SU-DHL-6 (cell line): ENCODE data around the gene ZC3H14.

ENCODE experiments used
- H2AFZ ChIP-seq: fragments of 200-600 bp; sonication (generic); 2 replicates; pipeline ENCODE4 v1.6.1; 2014; ENCODE audit warnings: low read depth, mild to moderate bottlenecking, moderate library complexity, mixed read lengths, antibody characterized with exemption, low read length; ENCODE audit not compliant: severe bottlenecking
- H3F3A ChIP-seq: fragments of 200-600 bp; shearing (Covaris generic); 2 replicates; pipeline ENCODE4 v1.6.0; 2016; ENCODE audit warnings: antibody characterized with exemption, mild to moderate bottlenecking; ENCODE audit not compliant: insufficient read depth
- H3K27ac ChIP-seq: fragments of 200-600 bp; sonication (generic); 2 replicates; pipeline ENCODE4 v1.5.1; 2016; ENCODE audit warnings: low read depth, mild to moderate bottlenecking, low read length, moderate library complexity, mixed read lengths
- H3K27me3 ChIP-seq: fragments of 200-600 bp; sonication (generic), shearing (Covaris generic); 2 replicates; pipeline ENCODE4 v1.6.0; 2014; ENCODE audit warnings: mild to moderate bottlenecking, low read length
- H3K36me3 ChIP-seq: fragments of 200-600 bp; sonication (generic); 2 replicates; pipeline ENCODE4 v1.6.1; 2014; ENCODE audit warnings: mild to moderate bottlenecking, low read length, mixed read lengths
- H3K4me2 ChIP-seq: fragments of 300-600, 200-600 bp; shearing (Covaris generic), sonication (generic); 2 replicates; pipeline ENCODE4 v1.6.0; 2014; ENCODE audit warnings: low read length, low read depth, mild to moderate bottlenecking; ENCODE audit not compliant: poor library complexity, severe bottlenecking
- H3K4me3 ChIP-seq: fragments of 200-600 bp; sonication (generic); 2 replicates; pipeline ENCODE4 v1.5.1; 2014; ENCODE audit warnings: antibody characterized with exemption, low read length, mild to moderate bottlenecking, mixed read lengths; ENCODE audit not compliant: insufficient read depth, poor library complexity, severe bottlenecking
- H3K79me2 ChIP-seq: fragments of 200-600 bp; sonication (generic); 2 replicates; pipeline ENCODE4 v1.6.1; 2014; ENCODE audit warnings: mild to moderate bottlenecking, low read length, moderate library complexity; ENCODE audit not compliant: insufficient read depth
- H3K9ac ChIP-seq: fragments of 200-600 bp; sonication (generic); 2 replicates; pipeline ENCODE4 v1.7.0; 2014; ENCODE audit warnings: mild to moderate bottlenecking, low read length
- H3K9me2 ChIP-seq: fragments of 200-600 bp; sonication (generic); replicated peaks from 2 replicates; pipeline ENCODE4 v1.6.1; 2014; ENCODE audit warnings: low read length; ENCODE audit not compliant: insufficient read depth
- H3K9me3 ChIP-seq: fragments of 200-600 bp; sonication (generic); 2 replicates; pipeline ENCODE4 v1.6.1; 2014; ENCODE audit warnings: low read length, mixed read lengths; ENCODE audit not compliant: insufficient read depth
- H4K20me1 ChIP-seq: fragments of 200-600 bp; sonication (generic); 2 replicates; pipeline ENCODE4 v1.6.1; 2014; ENCODE audit warnings: low read depth, mild to moderate bottlenecking, antibody characterized with exemption, low read length, moderate library complexity, mixed read lengths
- EZH2phosphoT487 ChIP-seq: fragments of 200-600 bp; sonication (generic), shearing (Covaris generic); conservative IDR thresholded peaks from 2 replicates; pipeline ENCODE4 v1.6.1; 2018; ENCODE audit warnings: mild to moderate bottlenecking, antibody characterized with exemption, low read length, moderate library complexity, mixed read lengths
- TF ChIP-seq, protein P1 (sequence below): fragments of 200-600 bp; sonication (generic); IDR thresholded peaks from one replicate; pipeline ENCODE4 v1.5.1; 2017; ENCODE audit warnings: antibody characterized with exemption, mild to moderate bottlenecking, low read length, moderate library complexity; ENCODE audit not compliant: insufficient read depth, poor library complexity, severe bottlenecking

ZC3H14 gene

DNA sequence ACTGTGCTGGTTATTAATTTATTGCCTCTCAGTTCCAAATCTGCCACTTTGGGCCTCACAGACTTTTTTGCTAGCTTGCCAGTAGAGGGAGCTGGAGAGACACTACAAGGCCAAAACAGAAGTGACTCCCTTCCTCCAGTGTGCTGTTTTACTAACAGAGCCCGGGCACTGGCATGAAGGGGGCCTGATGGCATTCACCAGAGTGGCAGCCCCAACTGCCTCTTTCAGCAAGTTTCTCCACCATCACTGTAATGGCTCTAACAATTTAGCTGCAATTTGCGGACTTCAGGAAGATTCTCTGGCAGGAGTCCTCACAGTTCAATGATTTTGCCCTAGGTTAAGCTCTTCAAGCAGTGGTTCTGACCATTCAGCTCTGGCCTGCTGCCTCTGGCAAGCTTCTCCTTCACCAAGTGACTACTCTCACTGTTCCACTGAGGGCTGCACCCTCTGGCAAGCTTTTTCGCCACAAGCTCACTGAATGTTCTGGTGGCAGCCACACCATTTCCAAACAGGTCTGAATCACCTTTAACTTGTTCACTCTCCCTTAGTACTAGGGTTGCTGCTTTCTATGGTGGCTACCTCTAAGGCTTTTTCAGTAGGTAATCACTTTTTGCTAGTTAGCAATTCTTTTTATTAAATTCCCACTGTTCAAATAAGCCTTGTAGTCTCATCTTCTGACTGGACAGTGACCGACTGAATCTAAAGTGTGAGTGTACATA lies 104.9 kb downstream of the ZC3H14 start:
- H3F3A ChIP-seq, result no peaks in the 10 kb centered on the region
- TF ChIP-seq, protein P1, sequence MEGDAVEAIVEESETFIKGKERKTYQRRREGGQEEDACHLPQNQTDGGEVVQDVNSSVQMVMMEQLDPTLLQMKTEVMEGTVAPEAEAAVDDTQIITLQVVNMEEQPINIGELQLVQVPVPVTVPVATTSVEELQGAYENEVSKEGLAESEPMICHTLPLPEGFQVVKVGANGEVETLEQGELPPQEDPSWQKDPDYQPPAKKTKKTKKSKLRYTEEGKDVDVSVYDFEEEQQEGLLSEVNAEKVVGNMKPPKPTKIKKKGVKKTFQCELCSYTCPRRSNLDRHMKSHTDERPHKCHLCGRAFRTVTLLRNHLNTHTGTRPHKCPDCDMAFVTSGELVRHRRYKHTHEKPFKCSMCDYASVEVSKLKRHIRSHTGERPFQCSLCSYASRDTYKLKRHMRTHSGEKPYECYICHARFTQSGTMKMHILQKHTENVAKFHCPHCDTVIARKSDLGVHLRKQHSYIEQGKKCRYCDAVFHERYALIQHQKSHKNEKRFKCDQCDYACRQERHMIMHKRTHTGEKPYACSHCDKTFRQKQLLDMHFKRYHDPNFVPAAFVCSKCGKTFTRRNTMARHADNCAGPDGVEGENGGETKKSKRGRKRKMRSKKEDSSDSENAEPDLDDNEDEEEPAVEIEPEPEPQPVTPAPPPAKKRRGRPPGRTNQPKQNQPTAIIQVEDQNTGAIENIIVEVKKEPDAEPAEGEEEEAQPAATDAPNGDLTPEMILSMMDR, result peak; percentile 79
- TF ChIP-seq EZH2phosphoT487, result no peak
- H3K9me2 ChIP-seq, result no peaks in the 10 kb centered on the region
- no peak overlapping the region for H3K4me3 ChIP-seq
- no peaks in the 10 kb centered on the region for H4K20me1 ChIP-seq
- no peaks in the 10 kb centered on the region for H3K27me3 ChIP-seq
- peak overlapping the region; percentile 4 for H3K9ac ChIP-seq
- no peaks in the 10 kb centered on the region for H3K79me2 ChIP-seq
- peak overlapping the region; percentile 19; the same call in 1 of the 2 replicates for H3K27ac ChIP-seq
- no peaks in the 10 kb centered on the region for H3K36me3 ChIP-seq
- H3K9me3 ChIP-seq, result no peaks in the 10 kb centered on the region
- peak overlapping the region; percentile 30 for H3K4me2 ChIP-seq
- peak overlapping the region; percentile 60 for H2AFZ ChIP-seq

DNA sequence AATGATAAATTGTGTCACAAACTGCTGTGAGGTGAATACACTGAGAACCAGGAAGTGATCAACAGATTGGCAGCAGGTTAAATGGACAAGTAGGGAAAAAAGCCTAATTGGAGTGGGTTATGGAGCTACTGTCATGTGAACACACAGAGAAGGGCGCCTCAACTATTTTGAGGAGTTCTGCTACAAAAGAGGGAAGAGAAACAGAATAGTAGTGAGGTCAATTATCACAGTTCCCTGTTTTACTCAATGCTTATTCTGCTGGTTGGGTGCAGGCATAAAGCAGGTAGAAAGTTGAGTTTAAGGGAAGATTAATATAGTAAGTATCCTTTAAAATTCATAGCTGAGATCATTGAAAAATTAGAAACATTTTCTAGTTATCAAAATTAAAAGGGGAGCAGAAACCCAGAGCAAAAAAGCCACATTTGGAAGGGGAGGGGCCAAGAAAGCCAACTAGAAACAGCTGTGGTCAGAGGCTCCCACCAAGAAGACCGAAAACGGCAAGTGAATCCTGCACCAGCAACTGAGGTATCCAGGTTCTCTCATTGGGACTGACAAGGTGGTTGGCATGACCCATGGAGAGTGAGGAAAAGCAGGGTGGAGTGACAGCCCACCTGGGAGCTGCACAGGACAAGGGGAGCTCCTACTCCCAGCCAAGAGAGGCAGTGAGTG lies 105.7 kb downstream of the ZC3H14 start:
- Histone ChIP-seq H3K4me3 (no peak overlapping the region), H3K9me2 (no peaks in the 10 kb centered on the region), H3K4me2 (peak overlapping the region; percentile 30), H3K79me2 (no peaks in the 10 kb centered on the region), H3K27ac (0 out of 2 replicates have a peak overlapping the region, but pooled peaks have one; percentile 19), H3K9me3 (no peaks in the 10 kb centered on the region), H3F3A (no peaks in the 10 kb centered on the region), H3K27me3 (no peaks in the 10 kb centered on the region), H3K9ac (peak overlapping the region; percentile 4; the same call in 1 of the 2 replicates), H4K20me1 (no peaks in the 10 kb centered on the region), H3K36me3 (no peaks in the 10 kb centered on the region), H2AFZ (peak overlapping the region; percentile 60)
- TF ChIP-seq, protein P1, result no peak
- TF ChIP-seq EZH2phosphoT487, result no peak

DNA sequence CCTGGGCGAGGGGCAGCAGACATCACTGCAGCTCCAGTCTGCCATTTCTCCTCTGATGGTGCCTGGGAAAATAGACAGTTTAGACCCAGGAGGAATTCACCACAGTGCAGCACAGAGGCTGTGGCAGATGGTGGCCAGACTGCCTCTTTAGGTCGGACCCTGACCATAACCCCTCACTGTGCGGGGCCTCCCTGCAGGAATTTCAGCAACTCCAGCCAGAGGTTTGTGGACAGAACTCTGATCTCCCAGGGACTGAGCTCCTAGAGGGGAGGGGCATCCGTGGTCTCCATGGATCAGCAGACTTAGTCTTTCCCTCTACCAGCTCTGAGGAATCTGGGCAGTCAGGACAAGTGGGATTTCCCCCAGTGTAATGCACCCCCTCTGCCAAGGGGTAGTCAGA lies 106.5 kb downstream of the ZC3H14 start:
- H2AFZ ChIP-seq, result no peak overlapping the region
- no peak overlapping the region for H3K4me2 ChIP-seq
- TF ChIP-seq, protein P1, result no peak
- no peak for TF ChIP-seq EZH2phosphoT487
- H3K9ac ChIP-seq, result no peak overlapping the region
- H3K4me3 ChIP-seq, result no peak overlapping the region
- no peaks in the 10 kb centered on the region for H3K36me3 ChIP-seq
- no peaks in the 10 kb centered on the region for H3K27me3 ChIP-seq
- no peak overlapping the region for H3K27ac ChIP-seq
- no peaks in the 10 kb centered on the region for H4K20me1 ChIP-seq
- no peaks in the 10 kb centered on the region for H3K79me2 ChIP-seq
- H3F3A ChIP-seq, result no peaks in the 10 kb centered on the region
- no peaks in the 10 kb centered on the region for H3K9me2 ChIP-seq
- no peaks in the 10 kb centered on the region for H3K9me3 ChIP-seq
